ENCODE results near the gene PRRC2A. TPM values are rescaled to one million over a fixed set of nuclear protein-coding genes. Genes with fewer than 3 reads are reported as not detected.

PRRC2A gene
- total RNA-seq, 1 donor from 2014 or later, result 81.2 TPM

GRCh38 chr6:31683591-31683990, 63.1 kb downstream of the PRRC2A start:
- DNase-seq (ENCODE audit: low read depth), result no peak
- H3K4me3 ChIP-seq (ENCODE audit: low read depth, low read length), result no peak overlapping the region
- no peak for TF ChIP-seq CTCF (conservative IDR thresholded peaks at IDR 0.05; ENCODE audit: low read depth, low read length)

GRCh38 chr6:31686483-31686882, 66.0 kb downstream of the PRRC2A start:
- no peak overlapping the region for H3K4me3 ChIP-seq (ENCODE audit: low read depth, low read length)
- TF ChIP-seq CTCF (conservative IDR thresholded peaks at IDR 0.05; ENCODE audit: low read depth, low read length), result no peak
- DNase-seq (ENCODE audit: low read depth), result no peak

DNA sequence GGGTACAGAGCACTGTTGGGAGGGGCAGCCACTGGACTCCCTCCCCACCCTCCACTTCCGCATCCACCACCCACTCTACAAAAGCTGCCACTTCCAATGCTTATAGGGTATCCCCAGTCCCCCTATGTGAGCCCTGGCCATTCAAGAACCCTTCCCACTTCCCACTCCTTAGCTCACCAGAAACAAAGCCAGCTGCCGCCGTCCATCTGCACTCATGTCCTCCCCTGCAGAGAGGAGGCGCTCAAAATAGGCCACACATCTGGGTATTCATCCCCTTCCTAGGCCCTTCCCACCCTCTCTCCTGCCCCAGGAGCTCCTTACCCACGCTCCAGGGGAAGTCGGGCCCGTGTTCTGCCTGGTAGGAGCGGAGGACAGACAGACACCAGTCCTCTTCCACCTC, 66.8 kb downstream of the PRRC2A start:
- no peak overlapping the region for H3K4me3 ChIP-seq (ENCODE audit: low read depth, low read length)
- no peak for TF ChIP-seq CTCF (conservative IDR thresholded peaks at IDR 0.05; ENCODE audit: low read depth, low read length)
- no peak for DNase-seq (ENCODE audit: low read depth)

Other genes with a start within 250 kb of the PRRC2A start
- gene MICA, start 217.1 kb upstream of the PRRC2A start, total RNA-seq, result 25.7 and 46.8 TPM in 2 replicates
- 13.0 and 40.9 TPM in 2 replicates for gene MICB, start 122.6 kb upstream of the PRRC2A start, total RNA-seq
- gene MCCD1, start 91.8 kb upstream of the PRRC2A start, total RNA-seq, result not detected in 2 replicates
- gene DDX39B, start 78.7 kb upstream of the PRRC2A start, total RNA-seq, result 304 and 669 TPM in 2 replicates
- gene ATP6V1G2, start 74.1 kb upstream of the PRRC2A start, total RNA-seq, result 0.14 and 0.52 TPM in 2 replicates
- gene NFKBIL1, start 73.1 kb upstream of the PRRC2A start, total RNA-seq, result 11.8 and 17.8 TPM in 2 replicates
- gene LTA, start 48.4 kb upstream of the PRRC2A start, total RNA-seq, result not detected in 2 replicates
- 13.9 and 14.2 TPM in 2 replicates for gene TNF, start 45.1 kb upstream of the PRRC2A start, total RNA-seq
- gene LTB, start 38.3 kb upstream of the PRRC2A start, total RNA-seq, result 12.0 and 50.8 TPM in 2 replicates
- gene LST1, start 34.4 kb upstream of the PRRC2A start, total RNA-seq, result not detected in 2 replicates
- gene NCR3, start 27.7 kb upstream of the PRRC2A start, total RNA-seq, result not detected in 2 replicates
- not detected in 2 replicates for gene AIF1, start 5.5 kb upstream of the PRRC2A start, total RNA-seq
- 307 and 331 TPM in 2 replicates for gene BAG6, start 31.9 kb downstream of the PRRC2A start, total RNA-seq
- 0.72 and 0.81 TPM in 2 replicates for gene APOM, start 35.2 kb downstream of the PRRC2A start, total RNA-seq
- gene C6orf47, start 40.1 kb downstream of the PRRC2A start, total RNA-seq, result 17.2 and 19.3 TPM in 2 replicates
- gene GPANK1, start 44.3 kb downstream of the PRRC2A start, total RNA-seq, result 16.0 and 32.9 TPM in 2 replicates
- 313 and 435 TPM in 2 replicates for gene CSNK2B, start 45.4 kb downstream of the PRRC2A start, total RNA-seq
- gene LY6G5B, start 49.3 kb downstream of the PRRC2A start, total RNA-seq, result 1.1 and 4.0 TPM in 2 replicates
- 0.94 and 1.1 TPM in 2 replicates for gene LY6G5C, start 60.4 kb downstream of the PRRC2A start, total RNA-seq
- 25.4 and 35.6 TPM in 2 replicates for gene ABHD16A, start 82.6 kb downstream of the PRRC2A start, total RNA-seq
- gene LY6G6F, start 86.2 kb downstream of the PRRC2A start, total RNA-seq, result not detected in 2 replicates
- gene LY6G6D, start 94.6 kb downstream of the PRRC2A start, total RNA-seq, result not detected in 2 replicates
- not detected in 2 replicates for gene LY6G6C, start 101.0 kb downstream of the PRRC2A start, total RNA-seq
- gene MPIG6B, start 102.7 kb downstream of the PRRC2A start, total RNA-seq, result not detected in 2 replicates
- 61.1 and 87.2 TPM in 2 replicates for gene DDAH2, start 108.6 kb downstream of the PRRC2A start, total RNA-seq
- 938 and 1,262 TPM in 2 replicates for gene CLIC1, start 115.8 kb downstream of the PRRC2A start, total RNA-seq
- 18.4 and 30.4 TPM in 2 replicates for gene MSH5, start 119.3 kb downstream of the PRRC2A start, total RNA-seq
- gene SAPCD1, start 141.9 kb downstream of the PRRC2A start, total RNA-seq, result 0.94 and 4.4 TPM in 2 replicates
- gene VWA7, start 156.6 kb downstream of the PRRC2A start, total RNA-seq, result 0.65 and 2.2 TPM in 2 replicates
- gene VARS1, start 175.0 kb downstream of the PRRC2A start, total RNA-seq, result 113 and 166 TPM in 2 replicates
- gene LSM2, start 186.3 kb downstream of the PRRC2A start, total RNA-seq, result 112 and 157 TPM in 2 replicates
- 0.29 and 0.35 TPM in 2 replicates for gene HSPA1L, start 194.6 kb downstream of the PRRC2A start, total RNA-seq
- 116 and 139 TPM in 2 replicates for gene HSPA1A, start 194.8 kb downstream of the PRRC2A start, total RNA-seq
- 58.4 and 136 TPM in 2 replicates for gene HSPA1B, start 207.0 kb downstream of the PRRC2A start, total RNA-seq
- gene NEU1, start 242.1 kb downstream of the PRRC2A start, total RNA-seq, result 65.2 and 68.6 TPM in 2 replicates